ENCODE data around the gene PLAAT1. TPM values are rescaled to one million over a fixed set of nuclear protein-coding genes. Genes with fewer than 3 reads are reported as not detected.

Gene PLAAT1
- total and polyA plus RNA-seq, 9 donors: 0.18 to 1.9 (median 0.72) TPM; not detected in 2

- Histone ChIP-seq H3K36me3 (no peaks in the 10 kb centered on the region), H3K4me3 (no peak overlapping the region), H3K27ac (no peak overlapping the region), H3K9me3 (no peaks in the 10 kb centered on the region), H3K27me3 (no peaks in the 10 kb centered on the region), H3K4me1 (ENCODE audit: insufficient read depth) (no peaks in the 10 kb centered on the region)
- no peak for TF ChIP-seq POLR2A (IDR thresholded peaks at IDR 0.05)
- TF ChIP-seq CTCF (IDR thresholded peaks at IDR 0.05): no peak
- TF ChIP-seq EP300 (IDR thresholded peaks at IDR 0.05): no peak
- WGBS, 3 donors: 18 to 38% (median 24%) methylated on average over 3 of the region's 3 CpGs
- no peak for DNase-seq
- intact Hi-C loops (cut with DNase I): no loop called here
Measured at GRCh38 chr3:193270451-193270850, 29.4 kb downstream of the PLAAT1 start.

- no peak for TF ChIP-seq POLR2A (IDR thresholded peaks at IDR 0.05)
- no peak for TF ChIP-seq CTCF (IDR thresholded peaks at IDR 0.05)
- TF ChIP-seq EP300 (IDR thresholded peaks at IDR 0.05): no peak
- no peak for DNase-seq
- 54 to 57% (median 57%) methylated on average over 3 of the region's 3 CpGs for WGBS, 3 donors
- no peak overlapping the region for H3K27ac ChIP-seq
- no peaks in the 10 kb centered on the region for H3K27me3 ChIP-seq
- intact Hi-C loops (cut with DNase I): no loop called here
- no peak overlapping the region for H3K4me3 ChIP-seq
- no peaks in the 10 kb centered on the region for H3K36me3 ChIP-seq
- H3K9me3 ChIP-seq: no peaks in the 10 kb centered on the region
- H3K4me1 ChIP-seq (ENCODE audit: insufficient read depth): no peaks in the 10 kb centered on the region
Measured at GRCh38 chr3:193271101-193271840, 30.2 kb downstream of the PLAAT1 start.

GRCh38 chr3:193292386-193292785, 51.4 kb downstream of the PLAAT1 start:
- H3K9me3 ChIP-seq: no peaks in the 10 kb centered on the region
- DNase-seq: no peak
- no peak for TF ChIP-seq EP300 (IDR thresholded peaks at IDR 0.05)
- TF ChIP-seq CTCF (IDR thresholded peaks at IDR 0.05): no peak
- no peak for TF ChIP-seq POLR2A (IDR thresholded peaks at IDR 0.05)
- intact Hi-C loops (cut with DNase I): no loop called here
- H3K27me3 ChIP-seq: no peaks in the 10 kb centered on the region
- H3K27ac ChIP-seq: no peak overlapping the region
- 78 to 86% (median 79%) methylated on average over 3 of the region's 3 CpGs for WGBS, 3 donors
- no peaks in the 10 kb centered on the region for H3K36me3 ChIP-seq
- no peaks in the 10 kb centered on the region for H3K4me1 ChIP-seq (ENCODE audit: insufficient read depth)
- H3K4me3 ChIP-seq: no peak overlapping the region

- Histone ChIP-seq H3K9me3 (no peaks in the 10 kb centered on the region), H3K4me3 (no peak overlapping the region), H3K4me1 (ENCODE audit: insufficient read depth) (no peaks in the 10 kb centered on the region), H3K27me3 (no peaks in the 10 kb centered on the region), H3K27ac (no peak overlapping the region), H3K36me3 (no peaks in the 10 kb centered on the region)
- TF ChIP-seq POLR2A (IDR thresholded peaks at IDR 0.05) (no peak), CTCF (IDR thresholded peaks at IDR 0.05) (no peak), EP300 (IDR thresholded peaks at IDR 0.05) (no peak)
- intact Hi-C loops (cut with DNase I): no loop called here
- 78 to 82% (median 79%) methylated on average over 2 of the region's 2 CpGs for WGBS, 3 donors
- no peak for DNase-seq
Measured at GRCh38 chr3:193295985-193296384, 55.0 kb downstream of the PLAAT1 start.

Measured in ovary (tissue), 9 donors.